ENCODE data around the gene SRD5A3. TPM values are rescaled to one million over a fixed set of nuclear protein-coding genes. Genes with fewer than 3 reads are reported as not detected.

Gene SRD5A3
- 8.1 TPM for total RNA-seq

GRCh38 chr4:55345980-55346850, at the start of gene SRD5A3:
Gene SRD5A3 (plus strand): TSS chr4:55346242. CDS start chr4:55346337, 95 bp downstream.

GRCh38 chr4:55395529-55396307, 49.7 kb downstream of the SRD5A3 start, which contains the start of gene TMEM165:
Gene TMEM165 (plus strand): TSS chr4:55395957. CDS start chr4:55396190, 233 bp downstream.

Small RNA genes lying within 50 kb of the gene (small RNA-seq; reads per million reads assigned to genes)
- not detected for gene RF00019 (ENCODE audit: low replicate concordance)

Other genes with a start within 250 kb of the SRD5A3 start
- gene KDR, start 220.6 kb upstream of the SRD5A3 start, total RNA-seq = 10.6 TPM
- gene TMEM165, start 49.7 kb downstream of the SRD5A3 start, total RNA-seq = 108 TPM
- gene CLOCK, start 200.7 kb downstream of the SRD5A3 start, total RNA-seq = 42.6 TPM
- gene PDCL2, start 246.0 kb downstream of the SRD5A3 start, total RNA-seq = not detected

All from parietal lobe (tissue), 2 donors.